Measurements from ENCODE around the gene LRMDA. TPM values are rescaled to one million over a fixed set of nuclear protein-coding genes. Genes with fewer than 3 reads are reported as not detected.

Gene LRMDA
- total and polyA plus RNA-seq, 2 of the 4 experiments (the other 2 are of a cell fraction): 0.07 TPM; not detected in 1

DNA sequence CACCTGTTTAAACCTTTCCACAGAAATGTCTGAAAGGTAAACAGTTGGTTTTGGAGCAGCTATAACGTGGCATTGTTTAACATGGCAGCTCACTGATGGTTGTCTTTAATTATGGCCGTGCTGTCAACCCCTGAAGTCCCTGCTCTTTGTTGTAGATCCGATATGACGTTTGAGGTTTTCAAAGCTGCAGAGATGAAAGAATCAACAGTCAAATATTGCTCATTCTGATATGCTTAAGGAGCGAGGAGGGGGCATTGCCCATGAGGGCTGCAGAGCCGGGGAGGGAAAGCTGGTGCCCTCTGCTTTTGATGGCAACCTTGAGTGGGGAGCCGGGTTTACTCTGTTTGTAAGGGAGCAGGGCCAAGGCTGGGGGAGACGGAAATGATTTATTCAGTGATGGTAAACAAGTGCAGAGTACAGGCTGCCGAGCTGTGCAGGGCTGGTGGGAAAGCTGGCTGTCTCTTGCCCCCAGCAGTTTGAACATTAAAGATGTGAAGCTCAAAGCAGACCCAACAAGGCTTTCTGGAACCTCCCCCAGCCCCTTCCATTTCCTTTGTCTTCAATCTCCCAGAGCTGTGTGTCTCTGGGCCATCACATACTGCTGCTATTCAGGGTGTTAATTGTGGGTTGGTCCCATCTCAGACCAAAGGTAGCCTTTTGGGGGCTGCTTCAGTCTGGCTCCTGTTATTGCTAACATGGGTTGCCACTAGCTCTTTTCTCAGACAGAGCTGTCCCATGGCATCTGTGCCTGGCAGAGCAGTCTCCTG, 345.5 kb downstream of the LRMDA start:
- Histone ChIP-seq H2BK15ac (ENCODE audit: low read depth, low read length) (no peak overlapping the region), H3K4me1 (ENCODE audit: control insufficient read depth, insufficient read depth, low read length) (no peaks in the 10 kb centered on the region; the same call in 1 of the 2 replicates), H3K4ac (ENCODE audit: low read depth, low read length) (no peak overlapping the region), H4K91ac (ENCODE audit: insufficient read depth, low read depth, low read length) (no peak overlapping the region), H3K9me1 (ENCODE audit: insufficient read depth, low read length) (no peaks in the 10 kb centered on the region; the same call in 1 of the 2 replicates), H2BK120ac (ENCODE audit: low read depth, low read length) (no peak overlapping the region), H3K9me3 (ENCODE audit: control insufficient read depth, insufficient read depth, low read length) (no peaks in the 10 kb centered on the region), H4K20me1 (ENCODE audit: insufficient read depth, low read length) (no peaks in the 10 kb centered on the region), H2AFZ (replicated peaks; ENCODE audit: low read length, poor library complexity) (no peak overlapping the region), H3K36me3 (ENCODE audit: control insufficient read depth, insufficient read depth, low read length) (no peaks in the 10 kb centered on the region), H3K9ac (ENCODE audit: low read depth, low read length) (no peak overlapping the region), H3K27me3 (ENCODE audit: control insufficient read depth, insufficient read depth, low read length) (no peaks in the 10 kb centered on the region; the same call in 1 of the 2 replicates), H3K56ac (ENCODE audit: extremely low read depth, insufficient read depth, low read length) (no peak overlapping the region), H4K5ac (ENCODE audit: low read depth, low read length) (no peak overlapping the region), H3K4me3 (ENCODE audit: insufficient read depth, low read depth, low read length) (no peak overlapping the region), H3K23ac (ENCODE audit: low read depth, low read length) (no peak overlapping the region), H3K4me2 (ENCODE audit: low read depth, low read length) (no peak overlapping the region), H3K14ac (replicated peaks; ENCODE audit: low read depth, low read length) (no peak overlapping the region), H2BK20ac (ENCODE audit: low read depth, low read length) (no peak overlapping the region), H3K79me1 (ENCODE audit: low read depth in 1 of 2, low read length in 2 of 2) (no peaks in the 10 kb centered on the region), H2AK9ac (replicated peaks; ENCODE audit: low read depth, low read length, poor library complexity) (no peak overlapping the region), H3K27ac (ENCODE audit: insufficient read depth, low read length) (no peak overlapping the region), H4K8ac (ENCODE audit: low read depth in 2 of 2, low read length in 2 of 2) (no peak overlapping the region), H3K18ac (ENCODE audit: low read depth, low read length) (no peak overlapping the region), H2BK5ac (ENCODE audit: low read depth, low read length, poor library complexity, severe bottlenecking) (no peak overlapping the region), H2AK5ac (ENCODE audit: low read depth, low read length) (no peak overlapping the region)
- ChIA-PET CTCF (no interaction called here), POLR2A (ENCODE audit: unreplicated experiment) (no interaction called here)
- DNase-seq: no peak
- WGBS, 2 experiments (ENCODE audit: extremely low coverage in 2 of 2, insufficient read length in 1 of 2): 36% methylated on average over 7 of the region's 9 CpGs; no CpG with 5 or more reads in 1 of the 2 experiments
- no peak for ATAC-seq (ENCODE audit: low read depth)
- dilution Hi-C loops (cut with HindIII; ENCODE audit: low sequenced_read_pairs, unreplicated experiment): no loop called here
- TF ChIP-seq POLR2A (IDR thresholded peaks at IDR 0.05; ENCODE audit: low read depth, low read length) (no peak), RAD21 (IDR thresholded peaks at IDR 0.05; ENCODE audit: low read length) (no peak), FOS (IDR thresholded peaks at IDR 0.05; ENCODE audit: low read depth, low read length) (no peak), CEBPB (IDR thresholded peaks at IDR 0.05; ENCODE audit: low read depth, low read length) (no peak), CHD1 (IDR thresholded peaks at IDR 0.05; ENCODE audit: low read depth, low read length) (no peak), RCOR1 (IDR thresholded peaks at IDR 0.05; ENCODE audit: insufficient replicate concordance, low read length) (no peak), RFX5 (IDR thresholded peaks at IDR 0.05; ENCODE audit: low read depth, low read length) (no peak), NFE2L2 (IDR thresholded peaks at IDR 0.05; ENCODE audit: low read depth, low read length) (no peak), MAFK (IDR thresholded peaks at IDR 0.05; ENCODE audit: low read depth, low read length) (no peak), BHLHE40 (IDR thresholded peaks at IDR 0.05; ENCODE audit: low read depth, low read length) (no peak)
- TF ChIP-seq, protein P1, sequence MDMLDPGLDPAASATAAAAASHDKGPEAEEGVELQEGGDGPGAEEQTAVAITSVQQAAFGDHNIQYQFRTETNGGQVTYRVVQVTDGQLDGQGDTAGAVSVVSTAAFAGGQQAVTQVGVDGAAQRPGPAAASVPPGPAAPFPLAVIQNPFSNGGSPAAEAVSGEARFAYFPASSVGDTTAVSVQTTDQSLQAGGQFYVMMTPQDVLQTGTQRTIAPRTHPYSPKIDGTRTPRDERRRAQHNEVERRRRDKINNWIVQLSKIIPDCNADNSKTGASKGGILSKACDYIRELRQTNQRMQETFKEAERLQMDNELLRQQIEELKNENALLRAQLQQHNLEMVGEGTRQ (IDR thresholded peaks at IDR 0.05; ENCODE audit: low read depth, low read length): no peak
- TF ChIP-seq, protein P2, sequence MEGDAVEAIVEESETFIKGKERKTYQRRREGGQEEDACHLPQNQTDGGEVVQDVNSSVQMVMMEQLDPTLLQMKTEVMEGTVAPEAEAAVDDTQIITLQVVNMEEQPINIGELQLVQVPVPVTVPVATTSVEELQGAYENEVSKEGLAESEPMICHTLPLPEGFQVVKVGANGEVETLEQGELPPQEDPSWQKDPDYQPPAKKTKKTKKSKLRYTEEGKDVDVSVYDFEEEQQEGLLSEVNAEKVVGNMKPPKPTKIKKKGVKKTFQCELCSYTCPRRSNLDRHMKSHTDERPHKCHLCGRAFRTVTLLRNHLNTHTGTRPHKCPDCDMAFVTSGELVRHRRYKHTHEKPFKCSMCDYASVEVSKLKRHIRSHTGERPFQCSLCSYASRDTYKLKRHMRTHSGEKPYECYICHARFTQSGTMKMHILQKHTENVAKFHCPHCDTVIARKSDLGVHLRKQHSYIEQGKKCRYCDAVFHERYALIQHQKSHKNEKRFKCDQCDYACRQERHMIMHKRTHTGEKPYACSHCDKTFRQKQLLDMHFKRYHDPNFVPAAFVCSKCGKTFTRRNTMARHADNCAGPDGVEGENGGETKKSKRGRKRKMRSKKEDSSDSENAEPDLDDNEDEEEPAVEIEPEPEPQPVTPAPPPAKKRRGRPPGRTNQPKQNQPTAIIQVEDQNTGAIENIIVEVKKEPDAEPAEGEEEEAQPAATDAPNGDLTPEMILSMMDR (conservative IDR thresholded peaks at IDR 0.05; ENCODE audit: low read depth, low read length): no peak
- BruUV-seq (replicated peaks): no TSS peak
- in situ Hi-C loops (cut with MboI; ENCODE audit: low sequenced_read_pairs): no loop called here
- intact Hi-C loops (cut with micrococcal nuclease): no loop called here

Data from IMR-90 (cell line).